HEK293T (cell line): Measurements from ENCODE around the gene TMEM91.

Source experiments
- ARNT ChIP-seq: fragments of 450-650 bp; IDR thresholded peaks from 2 replicates; pipeline ENCODE4 v1.6.1; 2017; ENCODE audit warnings: mild to moderate bottlenecking
- BHLHE40 ChIP-seq: fragments of 450-650 bp; IDR thresholded peaks from 2 replicates; pipeline ENCODE4 v1.6.1; 2016; ENCODE audit warnings: mild to moderate bottlenecking, moderate library complexity, borderline replicate concordance
- ELF4 ChIP-seq: fragments of 450-650 bp; IDR thresholded peaks from 2 replicates; pipeline ENCODE4 v1.6.1; 2017; ENCODE audit warnings: antibody characterized with exemption
- FOXA1 ChIP-seq: fragments of 450-650 bp; IDR thresholded peaks from 2 replicates; pipeline ENCODE4 v1.6.1; 2016; ENCODE audit warnings: mild to moderate bottlenecking
- FOXM1 ChIP-seq: fragments of 450-650 bp; IDR thresholded peaks from 2 replicates; pipeline ENCODE4 v1.6.1; 2017; ENCODE audit warnings: mild to moderate bottlenecking, borderline replicate concordance
- HDGF ChIP-seq: fragments of 450-650 bp; IDR thresholded peaks from 2 replicates; pipeline ENCODE4 v1.6.1; 2017; ENCODE audit warnings: antibody characterized with exemption, borderline replicate concordance
- L3MBTL2 ChIP-seq: fragments of 450-650 bp; conservative IDR thresholded peaks from 2 replicates; pipeline ENCODE4 v1.6.1; 2016; ENCODE audit warnings: mild to moderate bottlenecking
- LEF1 ChIP-seq: fragments of 450-650 bp; IDR thresholded peaks from 2 replicates; pipeline ENCODE4 v1.6.1; 2017; ENCODE audit warnings: mild to moderate bottlenecking, borderline replicate concordance
- NFRKB ChIP-seq: fragments of 450-650 bp; IDR thresholded peaks from 2 replicates; pipeline ENCODE4 v1.6.1; 2016; ENCODE audit warnings: mild to moderate bottlenecking, moderate library complexity
- SP1 ChIP-seq: fragments of 450-650 bp; IDR thresholded peaks from 2 replicates; pipeline ENCODE4 v1.6.1; 2017
- SUZ12 ChIP-seq: fragments of 450-650 bp; IDR thresholded peaks from 2 replicates; pipeline ENCODE4 v1.6.1; 2016; ENCODE audit warnings: mild to moderate bottlenecking
- TARDBP ChIP-seq: fragments of 450-650 bp; IDR thresholded peaks from 2 replicates; pipeline ENCODE4 v1.6.1; 2016
- ZNF384 ChIP-seq: fragments of 450-650 bp; IDR thresholded peaks from 2 replicates; pipeline ENCODE4 v1.6.1; 2016
- TF ChIP-seq, protein P1 (sequence below): fragments of 450-650 bp; IDR thresholded peaks from 2 replicates; pipeline ENCODE4 v1.6.1; 2016

DNA sequence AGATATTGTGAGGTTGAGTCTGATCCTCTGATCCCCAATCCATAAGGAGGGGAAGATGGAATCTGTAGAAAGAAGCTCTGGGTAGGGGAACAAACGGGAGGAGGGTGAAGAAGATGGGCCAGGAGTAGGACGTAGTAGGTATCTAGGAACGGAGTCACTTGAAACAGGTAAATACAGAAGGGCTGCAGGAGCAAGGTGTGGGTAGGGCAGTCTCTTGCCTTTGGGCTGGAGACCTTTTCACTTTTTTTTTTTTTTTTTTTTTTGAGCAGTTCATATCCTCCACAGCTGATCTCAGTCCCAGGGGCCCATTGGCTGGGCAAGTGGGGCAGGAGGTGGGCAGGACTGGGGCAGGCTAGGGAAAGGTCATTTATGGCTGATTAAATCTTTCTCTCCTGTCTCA is 22.8 kb downstream of the TMEM91 start:
- TF ChIP-seq FOXA1 (no peak), NFRKB (no peak), SP1 (no peak), ZNF384 (no peak), FOXM1 (no peak), ARNT (no peak), BHLHE40 (no peak), ELF4 (no peak), SUZ12 (no peak), LEF1 (no peak), HDGF (no peak), L3MBTL2 (no peak), TARDBP (no peak)
- TF ChIP-seq, protein P1, sequence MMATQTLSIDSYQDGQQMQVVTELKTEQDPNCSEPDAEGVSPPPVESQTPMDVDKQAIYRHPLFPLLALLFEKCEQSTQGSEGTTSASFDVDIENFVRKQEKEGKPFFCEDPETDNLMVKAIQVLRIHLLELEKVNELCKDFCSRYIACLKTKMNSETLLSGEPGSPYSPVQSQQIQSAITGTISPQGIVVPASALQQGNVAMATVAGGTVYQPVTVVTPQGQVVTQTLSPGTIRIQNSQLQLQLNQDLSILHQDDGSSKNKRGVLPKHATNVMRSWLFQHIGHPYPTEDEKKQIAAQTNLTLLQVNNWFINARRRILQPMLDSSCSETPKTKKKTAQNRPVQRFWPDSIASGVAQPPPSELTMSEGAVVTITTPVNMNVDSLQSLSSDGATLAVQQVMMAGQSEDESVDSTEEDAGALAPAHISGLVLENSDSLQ: no peak
